Ascending aorta (tissue), 2 donors: ENCODE measurements around the gene RDH13. TPM values are rescaled to one million over a fixed set of nuclear protein-coding genes. Genes with fewer than 3 reads are reported as not detected.
"Not testable (repeated sequence)": the region's sequence is repeated elsewhere in the genome, so short reads cannot be mapped to it uniquely, and the experiment has no call there.

Source experiments
- DNase-seq, 2 donors: peaks; one replicate each; pipeline ENCODE4 v3.0.0-alpha.2; 2019; ENCODE audit warnings: low spot score in 2 of 2
- H3K27ac ChIP-seq, 2 donors: fragments of 200-600 bp; sonication (generic); one replicate each; pipeline ENCODE4 v1.5.1; 2016 to 2017; ENCODE audit warnings: mild to moderate bottlenecking in 1 of 2
- H3K27me3 ChIP-seq: fragments of 200-600 bp; sonication (generic); one replicate; pipeline ENCODE4 v1.5.1; 2017
- H3K36me3 ChIP-seq, 2 donors: fragments of 200-600 bp; sonication (generic); one replicate each; pipeline ENCODE4 v1.5.1; 2016
- H3K4me1 ChIP-seq, 2 donors: fragments of 200-600 bp; sonication (generic); one replicate each; pipeline ENCODE4 v1.5.1; 2016 to 2017; ENCODE audit warnings: mild to moderate bottlenecking in 1 of 2
- H3K4me3 ChIP-seq, 2 donors: fragments of 200-600 bp; sonication (generic); one replicate each; pipeline ENCODE4 v1.5.1; 2016 to 2017; ENCODE audit warnings: mild to moderate bottlenecking in 1 of 2
- H3K9me3 ChIP-seq, 2 donors: fragments of 200-600 bp; sonication (generic); one replicate each; pipeline ENCODE4 v1.5.1; 2016
- intact Hi-C: fragments of 100-400 bp; cut with DNase I; formaldehyde crosslinking; loops from one replicate; pipeline ENCODE4 v1.15.1; 2023
- total RNA-seq: library from RNA; depleted of rRNA; stranded (reverse); fragments of >200 nt; gene quantifications from one replicate; pipeline ENCODE4 v1.1.0, GENCODE V29; 2016
- TF ChIP-seq, protein P1 (sequence below), 3 experiments: fragments of 200-600 bp in 2 of 3; fragments of 450-650 bp in 1 of 3; sonication (generic) in 2 of 3; IDR thresholded peaks; one replicate each; pipeline ENCODE4 v1.5.1; 2016 to 2019; ENCODE audit warnings: antibody characterized with exemption in 3 of 3, mild to moderate bottlenecking in 1 of 3, moderate library complexity in 1 of 3

Gene RDH13
- total RNA-seq, 1 donor from 2014 or later, result 12.1 TPM

DNA sequence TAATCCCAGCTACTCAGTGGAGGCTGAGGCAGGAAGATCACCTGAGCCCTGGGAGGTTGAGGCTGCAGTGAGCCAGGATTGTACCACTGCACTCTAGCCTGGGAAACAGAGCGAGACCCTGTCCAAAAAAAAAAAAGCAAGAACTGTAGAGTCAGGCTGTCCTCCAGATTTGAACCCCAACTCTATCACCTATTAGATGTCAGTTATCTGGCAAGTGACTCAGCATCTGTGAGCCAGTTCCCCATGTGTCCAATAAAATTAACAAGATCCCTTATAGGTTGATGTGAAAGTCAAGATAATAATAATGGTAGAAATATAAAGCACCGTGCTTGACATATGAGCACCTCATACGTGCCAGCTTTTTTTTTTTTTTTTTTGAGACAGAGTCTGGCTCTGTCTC is 46.9 kb downstream of the RDH13 start:
- intact Hi-C loops, result no loop called here
- DNase-seq, result no peak
- no peak overlapping the region for H3K27ac ChIP-seq

DNA sequence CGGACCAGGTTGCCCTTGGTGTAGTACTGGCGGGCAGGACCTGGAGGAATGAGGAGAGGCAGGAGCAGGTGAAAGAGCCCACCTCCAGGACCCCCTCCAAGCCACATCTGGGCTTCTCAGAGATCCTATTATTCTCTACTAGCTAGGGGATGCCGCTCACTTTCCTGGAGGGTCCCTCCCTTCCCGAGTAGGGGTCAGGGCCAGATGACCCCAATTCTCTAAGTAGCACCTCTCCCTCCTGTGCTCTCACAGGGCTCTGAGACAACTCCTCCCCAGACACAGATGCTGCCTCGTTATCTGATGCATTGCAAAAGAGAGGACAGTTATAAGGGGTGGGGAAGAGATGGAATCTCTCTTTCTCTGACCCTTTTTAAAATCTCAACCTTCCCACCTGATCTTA is 47.8 kb downstream of the RDH13 start:
- TF ChIP-seq, protein P1, sequence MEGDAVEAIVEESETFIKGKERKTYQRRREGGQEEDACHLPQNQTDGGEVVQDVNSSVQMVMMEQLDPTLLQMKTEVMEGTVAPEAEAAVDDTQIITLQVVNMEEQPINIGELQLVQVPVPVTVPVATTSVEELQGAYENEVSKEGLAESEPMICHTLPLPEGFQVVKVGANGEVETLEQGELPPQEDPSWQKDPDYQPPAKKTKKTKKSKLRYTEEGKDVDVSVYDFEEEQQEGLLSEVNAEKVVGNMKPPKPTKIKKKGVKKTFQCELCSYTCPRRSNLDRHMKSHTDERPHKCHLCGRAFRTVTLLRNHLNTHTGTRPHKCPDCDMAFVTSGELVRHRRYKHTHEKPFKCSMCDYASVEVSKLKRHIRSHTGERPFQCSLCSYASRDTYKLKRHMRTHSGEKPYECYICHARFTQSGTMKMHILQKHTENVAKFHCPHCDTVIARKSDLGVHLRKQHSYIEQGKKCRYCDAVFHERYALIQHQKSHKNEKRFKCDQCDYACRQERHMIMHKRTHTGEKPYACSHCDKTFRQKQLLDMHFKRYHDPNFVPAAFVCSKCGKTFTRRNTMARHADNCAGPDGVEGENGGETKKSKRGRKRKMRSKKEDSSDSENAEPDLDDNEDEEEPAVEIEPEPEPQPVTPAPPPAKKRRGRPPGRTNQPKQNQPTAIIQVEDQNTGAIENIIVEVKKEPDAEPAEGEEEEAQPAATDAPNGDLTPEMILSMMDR (IDR thresholded peaks at IDR 0.05), result no peak
- intact Hi-C loops, result no loop called here

More for the DNA sequence above, 46.9 kb downstream of the RDH13 start:
- Histone ChIP-seq H3K27me3 (no peaks in the 10 kb centered on the region), H3K4me1 (no peaks in the 10 kb centered on the region), H3K4me3 (no peak overlapping the region), H3K9me3 (no peaks in the 10 kb centered on the region), H3K36me3 (no peaks in the 10 kb centered on the region)
- TF ChIP-seq, protein P1 (IDR thresholded peaks at IDR 0.05), result no peak

DNA sequence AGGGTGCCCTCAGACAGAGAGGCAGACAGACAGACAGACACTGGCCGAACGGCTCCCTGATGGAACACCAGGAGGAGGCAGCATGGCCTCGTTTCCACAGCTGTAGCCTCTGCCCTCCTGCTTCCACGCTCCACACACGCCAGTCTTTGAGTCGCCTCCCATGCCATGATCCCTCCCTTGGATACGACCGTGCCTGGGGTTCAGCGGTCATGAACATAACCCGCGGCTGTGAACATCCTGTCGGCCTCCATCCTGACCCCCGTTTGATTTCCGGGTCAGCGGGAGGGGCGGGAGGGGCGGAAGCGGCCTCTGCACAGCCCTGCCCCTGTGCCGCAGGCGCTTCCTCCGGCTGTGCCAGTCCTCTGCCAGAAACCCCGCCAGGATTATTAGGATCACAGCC is 48.2 kb downstream of the RDH13 start:
- no peak for DNase-seq
- H3K27ac ChIP-seq, result no peak overlapping the region
- H3K36me3 ChIP-seq, result no peaks in the 10 kb centered on the region
- TF ChIP-seq, protein P1 (IDR thresholded peaks at IDR 0.05), result no peak
- H3K4me1 ChIP-seq, result no peaks in the 10 kb centered on the region
- H3K27me3 ChIP-seq, result no peaks in the 10 kb centered on the region
- H3K9me3 ChIP-seq, result no peaks in the 10 kb centered on the region
- no peak overlapping the region for H3K4me3 ChIP-seq
- intact Hi-C loops, result no loop called here

More for the DNA sequence above, 47.8 kb downstream of the RDH13 start:
- Histone ChIP-seq H3K4me3 (no peak overlapping the region), H3K27me3 (no peaks in the 10 kb centered on the region), H3K27ac (no peak overlapping the region), H3K9me3 (no peaks in the 10 kb centered on the region), H3K36me3 (no peaks in the 10 kb centered on the region), H3K4me1 (no peaks in the 10 kb centered on the region)
- no peak for DNase-seq

DNA sequence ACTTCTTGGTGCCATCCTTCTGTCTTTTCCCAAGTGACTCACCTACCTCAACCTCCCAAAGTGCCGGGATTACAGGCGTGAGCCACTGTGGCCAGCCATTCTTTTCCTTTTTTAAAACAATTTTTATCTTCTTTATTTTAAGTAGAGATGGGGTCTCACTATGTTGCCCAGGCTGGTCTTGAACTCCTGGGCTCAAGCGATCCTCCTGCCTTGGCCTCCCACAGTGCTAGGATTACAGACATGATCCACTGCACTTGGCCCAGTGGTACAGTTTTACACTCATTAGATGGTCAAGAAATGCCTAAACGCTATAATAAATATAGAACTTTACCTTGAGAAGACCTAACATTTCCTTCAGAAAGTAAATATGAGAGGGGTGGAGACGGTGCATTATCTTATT is 49.4 kb downstream of the RDH13 start:
- Histone ChIP-seq H3K27ac (no peak overlapping the region), H3K27me3 (no peaks in the 10 kb centered on the region), H3K36me3 (no peaks in the 10 kb centered on the region), H3K9me3 (no peaks in the 10 kb centered on the region), H3K4me1 (no peaks in the 10 kb centered on the region), H3K4me3 (no peak overlapping the region)
- no peak for DNase-seq
- TF ChIP-seq, protein P1 (IDR thresholded peaks at IDR 0.05), result no peak
- intact Hi-C loops, result no loop called here

DNA sequence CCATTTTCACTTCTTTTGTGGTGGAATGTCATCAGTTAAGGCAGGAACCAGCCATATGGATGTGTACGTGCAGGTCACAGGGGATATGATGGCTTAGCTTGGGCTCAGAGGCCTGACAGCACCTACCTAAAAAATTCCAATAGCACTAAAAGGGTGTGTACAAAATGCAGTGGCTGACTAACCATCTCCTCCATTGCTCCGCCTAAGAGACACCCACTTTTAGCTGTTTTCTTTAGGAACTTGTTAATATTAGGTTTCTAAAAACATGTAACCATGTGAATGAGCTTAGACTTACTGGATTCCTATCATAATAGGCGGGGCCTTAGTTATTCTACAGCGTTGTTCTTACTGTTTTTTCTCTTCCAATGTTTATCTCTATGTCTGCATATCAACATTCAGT is 50.6 kb downstream of the RDH13 start:
- Histone ChIP-seq H3K27me3 (no peaks in the 10 kb centered on the region), H3K27ac (no peak overlapping the region), H3K4me3 (no peak overlapping the region), H3K4me1 (no peaks in the 10 kb centered on the region), H3K9me3 (no peaks in the 10 kb centered on the region), H3K36me3 (no peaks in the 10 kb centered on the region)
- DNase-seq, result no peak
- intact Hi-C loops, result no loop called here
- TF ChIP-seq, protein P1 (IDR thresholded peaks at IDR 0.05), result no peak

DNA sequence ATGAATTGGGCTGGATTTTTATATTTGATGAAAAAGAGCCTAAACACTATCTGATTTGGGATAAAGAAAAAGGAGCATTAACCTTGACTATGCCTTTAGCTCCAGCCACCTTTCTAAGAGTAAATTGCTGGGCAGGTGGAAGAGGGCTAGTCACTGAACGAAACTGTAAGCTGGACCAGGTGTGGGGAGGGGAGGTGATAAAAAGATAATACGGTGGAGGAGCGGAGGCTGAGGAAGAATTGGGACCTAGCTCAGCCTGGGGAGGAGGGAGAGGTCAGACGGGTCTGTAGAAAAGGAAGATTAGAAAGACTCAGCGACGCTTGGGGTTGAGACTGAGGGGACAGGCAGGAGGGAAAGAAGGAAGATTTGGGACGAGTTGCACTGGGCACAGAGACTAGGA is 52.4 kb downstream of the RDH13 start:
- H3K4me3 ChIP-seq, H3K9me3 ChIP-seq, H3K36me3 ChIP-seq, intact Hi-C loops, H3K27ac ChIP-seq, H3K4me1 ChIP-seq, DNase-seq, H3K27me3 ChIP-seq: not testable (repeated sequence)

DNA sequence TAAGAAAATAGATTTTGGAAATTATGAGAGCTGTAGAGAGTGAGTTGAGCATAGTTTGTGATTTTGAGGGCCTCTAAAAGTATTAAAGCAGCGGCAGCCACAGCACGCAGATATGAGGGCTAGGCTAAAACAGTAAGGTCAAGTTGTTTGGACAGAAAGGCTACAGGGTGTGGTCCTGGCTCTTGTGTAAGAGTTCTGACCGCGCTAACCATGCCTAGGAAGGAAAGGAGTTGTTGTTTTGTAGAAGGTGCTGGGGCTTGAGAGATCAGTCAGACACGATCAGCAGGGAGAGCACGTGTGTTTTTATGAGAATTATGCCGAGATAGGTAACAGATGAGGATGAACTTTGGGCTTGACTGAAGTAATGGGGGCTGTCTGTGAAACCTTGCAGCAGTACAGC is 54.2 kb downstream of the RDH13 start:
- H3K9me3 ChIP-seq, intact Hi-C loops, H3K4me1 ChIP-seq, H3K27ac ChIP-seq, H3K36me3 ChIP-seq, H3K27me3 ChIP-seq, DNase-seq, H3K4me3 ChIP-seq: not testable (repeated sequence)

DNA sequence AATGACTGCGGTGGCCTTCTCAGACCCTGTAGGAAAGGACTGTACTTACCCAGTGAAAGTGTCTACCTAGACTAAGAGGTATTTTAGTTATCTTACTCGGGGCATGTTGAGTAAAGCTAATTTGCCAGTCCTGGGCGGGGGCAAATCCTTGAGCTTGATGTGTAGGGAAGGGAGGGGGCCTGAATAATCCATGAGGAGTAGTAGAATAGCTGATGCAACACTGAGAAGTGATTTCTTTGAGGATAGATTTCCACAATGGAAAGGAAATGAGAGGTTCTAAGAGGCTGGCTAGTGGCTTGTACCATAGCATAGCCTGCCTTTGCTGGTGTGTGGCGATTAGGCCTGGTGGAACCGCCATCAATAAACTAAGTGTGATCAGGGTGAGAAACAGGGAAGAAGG is 54.8 kb downstream of the RDH13 start:
- H3K4me1 ChIP-seq, H3K4me3 ChIP-seq, H3K27me3 ChIP-seq, DNase-seq, H3K36me3 ChIP-seq, H3K27ac ChIP-seq, intact Hi-C loops, H3K9me3 ChIP-seq: not testable (repeated sequence)

DNA sequence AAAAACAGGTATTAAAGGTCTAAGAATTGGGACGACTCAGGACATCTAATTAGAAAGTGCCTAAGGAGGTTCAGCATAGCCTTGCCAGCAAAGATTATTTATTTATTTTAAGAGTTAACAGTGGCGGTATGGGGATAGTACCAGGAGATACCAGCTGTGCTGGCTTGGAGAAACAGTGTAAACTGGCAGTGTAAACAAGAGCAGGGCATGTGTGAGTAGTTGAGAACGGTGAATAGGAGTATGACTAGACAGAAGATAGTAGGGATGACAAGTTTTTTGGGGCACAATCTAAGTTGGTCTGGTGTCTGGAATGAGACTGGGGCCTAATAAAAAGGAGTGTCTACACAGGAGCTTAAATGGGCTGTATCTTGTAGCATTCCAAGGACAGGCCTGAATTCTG is 55.4 kb downstream of the RDH13 start:
- H3K9me3 ChIP-seq, DNase-seq, intact Hi-C loops, H3K4me1 ChIP-seq, H3K36me3 ChIP-seq, H3K27ac ChIP-seq, H3K27me3 ChIP-seq, H3K4me3 ChIP-seq: not testable (repeated sequence)

DNA sequence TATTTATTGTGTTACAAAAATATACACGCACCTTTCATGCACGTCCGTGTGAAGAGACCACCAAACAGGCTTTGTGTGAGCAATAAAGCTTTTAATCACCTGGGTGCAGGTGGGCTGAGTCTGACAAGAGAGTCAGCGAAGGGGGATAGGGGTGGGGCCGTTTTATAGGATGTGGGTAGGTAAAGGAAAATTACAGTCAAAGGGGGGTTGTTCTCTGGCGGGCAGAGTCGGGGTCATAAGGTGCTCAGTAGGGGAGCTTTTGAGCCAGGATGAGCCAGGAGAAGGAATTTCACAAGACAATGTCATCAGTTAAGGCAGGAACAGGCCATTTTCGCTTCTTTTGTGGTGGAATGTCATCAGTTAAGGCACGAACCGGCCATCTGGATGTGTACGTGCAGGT is 56.2 kb downstream of the RDH13 start:
- intact Hi-C loops, H3K36me3 ChIP-seq: not testable (repeated sequence)
- H3K4me3 ChIP-seq, result peak overlapping the region; percentile 33 to 42

More for the DNA sequence above, 56.2 kb downstream of the RDH13 start:
- H3K27me3 ChIP-seq, DNase-seq, H3K27ac ChIP-seq, H3K9me3 ChIP-seq, H3K4me1 ChIP-seq: not testable (repeated sequence)
